Measurements from ENCODE around the gene KLHL42. TPM values are rescaled to one million over a fixed set of nuclear protein-coding genes. Genes with fewer than 3 reads are reported as not detected.

The KLHL42 gene
- total and polyA plus RNA-seq, 2 of the 8 experiments (the other 6 are each of a cell fraction or from before 2014, with no cell fraction given): 13.6 to 21.6 TPM

DNA sequence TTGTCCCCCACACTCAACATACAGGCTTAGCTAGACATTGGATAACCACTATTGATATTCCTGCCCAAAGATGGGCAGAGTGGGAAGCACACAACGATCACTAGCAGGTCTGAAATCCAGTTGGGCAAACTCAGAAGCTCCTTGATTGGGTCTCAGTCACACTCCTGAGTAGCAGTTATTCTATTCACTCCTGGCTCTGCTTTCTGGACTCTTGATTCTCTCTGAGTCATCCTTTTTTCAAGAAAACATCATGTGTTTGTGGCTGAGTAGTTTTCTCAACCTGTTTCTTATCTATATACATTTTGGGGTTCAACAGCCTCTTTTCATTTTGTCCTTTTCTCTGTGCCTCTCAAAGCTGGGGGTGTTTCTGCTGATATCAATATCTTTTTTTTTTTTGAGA lies 46.0 kb downstream of the KLHL42 start:
- Histone ChIP-seq H3K27me3 (replicated peaks in 1 of 4; ENCODE audit: control insufficient read depth in 3 of 4, extremely low read depth in 1 of 4, insufficient read depth in 3 of 4, low read length in 3 of 4) (no peaks in the 10 kb centered on the region; a peak in 1 of 7 replicates), H3K56ac (replicated peaks; ENCODE audit: insufficient read length, low read depth, low read length) (no peak overlapping the region), H3K9ac (replicated peaks in 1 of 4; ENCODE audit: extremely low read depth in 1 of 4, low read depth in 3 of 4, low read length in 3 of 4) (no peak overlapping the region), H3K79me2 (ENCODE audit: control insufficient read depth in 1 of 2, insufficient read depth in 2 of 2, low read length in 2 of 2) (no peaks in the 10 kb centered on the region), H3K4me1 (replicated peaks in 1 of 4; ENCODE audit: control insufficient read depth in 3 of 4, insufficient read depth in 4 of 4, low read length in 3 of 4) (no peaks in the 10 kb centered on the region), H4K8ac (ENCODE audit: extremely low read depth, insufficient read depth, low read length) (no peak overlapping the region), H2BK5ac (ENCODE audit: low read depth, low read length) (no peak overlapping the region), H2BK20ac (ENCODE audit: low read length) (no peak overlapping the region), H4K91ac (replicated peaks; ENCODE audit: insufficient read length, low read length) (no peak overlapping the region), H3K4me3 (ENCODE audit: extremely low read depth in 1 of 4, insufficient read depth in 2 of 4, low read depth in 3 of 4, low read length in 4 of 4) (no peak overlapping the region), H3K4ac (replicated peaks; ENCODE audit: insufficient read length, low read depth, low read length) (no peak overlapping the region), H2BK120ac (replicated peaks; ENCODE audit: low read depth, low read length) (no peak overlapping the region), H3K14ac (ENCODE audit: insufficient read length) (no peak overlapping the region), H3K4me2 (ENCODE audit: insufficient read depth in 1 of 2, low read depth in 2 of 2, low read length in 2 of 2) (no peak overlapping the region), H2AK5ac (ENCODE audit: low read depth, low read length) (no peak overlapping the region), H3K79me1 (ENCODE audit: low read depth, low read length) (no peaks in the 10 kb centered on the region), H3K36me3 (ENCODE audit: control insufficient read depth in 2 of 4, insufficient read depth in 4 of 4, low read length in 3 of 4) (no peaks in the 10 kb centered on the region), H4K5ac (ENCODE audit: insufficient read length, low read depth, low read length) (no peak overlapping the region), H3K27ac (ENCODE audit: low read depth, low read length) (no peak overlapping the region), H2AFZ (ENCODE audit: low read length) (no peak overlapping the region), H3K23ac (ENCODE audit: insufficient read length) (no peak overlapping the region), H2BK15ac (ENCODE audit: low read length) (no peak overlapping the region), H2BK12ac (ENCODE audit: low read depth, low read length) (no peak overlapping the region), H3K23me2 (ENCODE audit: low read depth, low read length) (no peaks in the 10 kb centered on the region), H3K18ac (ENCODE audit: extremely low read depth, low read length) (no peak overlapping the region), H4K20me1 (replicated peaks in 1 of 2; ENCODE audit: control insufficient read depth in 1 of 2, insufficient read depth in 2 of 2, low read length in 2 of 2) (no peaks in the 10 kb centered on the region), H3K9me3 (ENCODE audit: insufficient read depth in 2 of 2, low read depth in 1 of 2, low read length in 1 of 2) (no peaks in the 10 kb centered on the region)
- no peak for DNase-seq (ENCODE audit: low read depth in 1 of 2, low spot score in 2 of 2)
- 82% methylated on average over 1 of the region's 1 CpG; no CpG with 5 or more reads in 1 of the 2 experiments for WGBS, 2 experiments (ENCODE audit: extremely low coverage in 1 of 2, insufficient coverage in 1 of 2, insufficient read length in 1 of 2, insufficient replicate concordance in 2 of 2, low coverage in 1 of 2, low lambda C conversion rate in 2 of 2, missing lambda C conversion rate in 1 of 2)
- ChIA-PET CTCF (ENCODE audit: partially characterized antibody) (interaction anchor here (0.7 to 1.5 kb wide), 2 partner anchors 11 to 107 kb away, joined by 4 to 6 read pairs; no protein-coding TSS in a partner anchor), POLR2A (ENCODE audit: partially characterized antibody) (no interaction called here)
- FAIRE-seq: no peak
- TF ChIP-seq RBBP5 (IDR thresholded peaks at IDR 0.05; ENCODE audit: borderline replicate concordance, low read depth, low read length) (no peak), POU5F1 (IDR thresholded peaks at IDR 0.05; ENCODE audit: low read depth, low read length) (no peak), HDAC6 (IDR thresholded peaks at IDR 0.05; ENCODE audit: low read depth, low read length) (no peak), EGR1 (IDR thresholded peaks at IDR 0.05; ENCODE audit: borderline replicate concordance, low read depth, low read length) (no peak), RNF2 (IDR thresholded peaks at IDR 0.05; ENCODE audit: borderline replicate concordance, low read depth, low read length, missing control alignments, poor library complexity, severe bottlenecking) (no peak), GABPA (IDR thresholded peaks at IDR 0.05; ENCODE audit: borderline replicate concordance, insufficient read depth, low read length) (no peak), CHD2 (IDR thresholded peaks at IDR 0.05; ENCODE audit: low read length) (no peak), POLR2A (IDR thresholded peaks at IDR 0.05; ENCODE audit: control extremely low read depth in 1 of 2, low read depth in 2 of 2, low read length in 2 of 2) (no peak)
- TF ChIP-seq, protein P1, sequence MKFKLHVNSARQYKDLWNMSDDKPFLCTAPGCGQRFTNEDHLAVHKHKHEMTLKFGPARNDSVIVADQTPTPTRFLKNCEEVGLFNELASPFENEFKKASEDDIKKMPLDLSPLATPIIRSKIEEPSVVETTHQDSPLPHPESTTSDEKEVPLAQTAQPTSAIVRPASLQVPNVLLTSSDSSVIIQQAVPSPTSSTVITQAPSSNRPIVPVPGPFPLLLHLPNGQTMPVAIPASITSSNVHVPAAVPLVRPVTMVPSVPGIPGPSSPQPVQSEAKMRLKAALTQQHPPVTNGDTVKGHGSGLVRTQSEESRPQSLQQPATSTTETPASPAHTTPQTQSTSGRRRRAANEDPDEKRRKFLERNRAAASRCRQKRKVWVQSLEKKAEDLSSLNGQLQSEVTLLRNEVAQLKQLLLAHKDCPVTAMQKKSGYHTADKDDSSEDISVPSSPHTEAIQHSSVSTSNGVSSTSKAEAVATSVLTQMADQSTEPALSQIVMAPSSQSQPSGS (IDR thresholded peaks at IDR 0.05; ENCODE audit: low read length): no peak
- TF ChIP-seq, protein P2, sequence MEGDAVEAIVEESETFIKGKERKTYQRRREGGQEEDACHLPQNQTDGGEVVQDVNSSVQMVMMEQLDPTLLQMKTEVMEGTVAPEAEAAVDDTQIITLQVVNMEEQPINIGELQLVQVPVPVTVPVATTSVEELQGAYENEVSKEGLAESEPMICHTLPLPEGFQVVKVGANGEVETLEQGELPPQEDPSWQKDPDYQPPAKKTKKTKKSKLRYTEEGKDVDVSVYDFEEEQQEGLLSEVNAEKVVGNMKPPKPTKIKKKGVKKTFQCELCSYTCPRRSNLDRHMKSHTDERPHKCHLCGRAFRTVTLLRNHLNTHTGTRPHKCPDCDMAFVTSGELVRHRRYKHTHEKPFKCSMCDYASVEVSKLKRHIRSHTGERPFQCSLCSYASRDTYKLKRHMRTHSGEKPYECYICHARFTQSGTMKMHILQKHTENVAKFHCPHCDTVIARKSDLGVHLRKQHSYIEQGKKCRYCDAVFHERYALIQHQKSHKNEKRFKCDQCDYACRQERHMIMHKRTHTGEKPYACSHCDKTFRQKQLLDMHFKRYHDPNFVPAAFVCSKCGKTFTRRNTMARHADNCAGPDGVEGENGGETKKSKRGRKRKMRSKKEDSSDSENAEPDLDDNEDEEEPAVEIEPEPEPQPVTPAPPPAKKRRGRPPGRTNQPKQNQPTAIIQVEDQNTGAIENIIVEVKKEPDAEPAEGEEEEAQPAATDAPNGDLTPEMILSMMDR (IDR thresholded peaks at IDR 0.05; ENCODE audit: control extremely low read depth in 1 of 3, insufficient read depth in 1 of 3, low read depth in 1 of 3, low read length in 3 of 3): no peak

Measured in H1 (cell line).